Omental fat pad (tissue), 4 donors: ENCODE data around the gene ZNF816. TPM values are rescaled to one million over a fixed set of nuclear protein-coding genes. Genes with fewer than 3 reads are reported as not detected.
"Not testable (repeated sequence)": the region's sequence is repeated elsewhere in the genome, so short reads cannot be mapped to it uniquely, and the experiment has no call there.

Experiments
- ATAC-seq: fragments of 150-250 bp; one replicate; pipeline ENCODE4 v1.9.1; 2016; ENCODE audit warnings: mild to moderate bottlenecking, moderate library complexity; ENCODE audit not compliant: low FRiP score
- DNase-seq: peaks from one replicate; pipeline ENCODE4 v3.0.0-alpha.2; 2019; ENCODE audit warnings: low spot score
- CTCF ChIP-seq, 3 donors: fragments of 450-650 bp; IDR thresholded peaks; one replicate each; pipeline ENCODE4 v1.5.1; 2016 to 2017; ENCODE audit warnings: antibody characterized with exemption in 3 of 3, mild to moderate bottlenecking in 3 of 3, moderate library complexity in 2 of 3
- total RNA-seq, 4 donors: library from RNA; depleted of rRNA; stranded (reverse); fragments of >200 nt; gene quantifications; one replicate each; pipeline ENCODE4 v1.1.0, GENCODE V29; 2016

ZNF816 gene
- total RNA-seq, 4 donors from 2014 or later = 3.1 to 7.6 (median 3.9) TPM

DNA sequence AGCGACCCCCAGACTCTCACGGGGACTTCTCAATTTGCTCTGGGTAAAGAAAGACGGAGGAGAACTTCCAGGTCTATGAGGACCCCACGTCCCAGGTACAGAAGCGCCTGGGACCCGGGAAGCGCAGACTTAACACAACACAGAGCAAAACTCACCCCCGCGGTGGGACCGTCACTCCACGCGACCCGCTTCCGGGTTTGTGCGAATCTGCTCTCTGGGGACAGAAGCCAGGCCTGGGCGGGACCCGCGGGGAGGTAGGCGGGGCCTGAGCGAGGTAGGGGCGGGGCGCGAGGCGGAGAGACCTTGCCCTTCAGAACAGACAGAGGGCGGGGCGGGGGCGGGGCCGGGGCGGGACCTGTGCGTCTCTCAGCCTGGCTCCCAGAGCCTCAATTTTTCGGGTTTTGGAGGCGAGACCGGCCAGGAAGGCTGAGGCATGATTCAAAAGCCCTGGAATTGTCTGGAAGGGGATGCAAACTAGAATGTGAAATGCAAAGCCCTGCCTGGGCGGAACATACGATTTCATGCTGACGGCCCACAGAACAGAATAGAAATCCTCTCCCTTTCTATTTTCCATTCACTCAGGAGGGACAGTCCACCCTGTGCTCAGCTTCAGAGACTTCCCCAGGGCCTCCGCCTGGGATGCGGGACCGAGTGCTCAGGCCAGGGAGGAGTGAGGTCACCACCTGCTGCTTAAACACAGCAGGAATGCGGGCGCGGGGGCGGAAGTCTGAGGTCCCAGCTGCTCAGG, 20.1 kb downstream of the ZNF816 start:
- DNase-seq (peak; percentile 79), ATAC-seq (peak; percentile 98)
- no peak for TF ChIP-seq CTCF (IDR thresholded peaks at IDR 0.05)

- TF ChIP-seq CTCF (IDR thresholded peaks at IDR 0.05) = no peak
- no peak for DNase-seq
- ATAC-seq = peak; percentile 38
Observed at GRCh38 chr19:52941941-52942385, 20.7 kb downstream of the ZNF816 start.

DNA sequence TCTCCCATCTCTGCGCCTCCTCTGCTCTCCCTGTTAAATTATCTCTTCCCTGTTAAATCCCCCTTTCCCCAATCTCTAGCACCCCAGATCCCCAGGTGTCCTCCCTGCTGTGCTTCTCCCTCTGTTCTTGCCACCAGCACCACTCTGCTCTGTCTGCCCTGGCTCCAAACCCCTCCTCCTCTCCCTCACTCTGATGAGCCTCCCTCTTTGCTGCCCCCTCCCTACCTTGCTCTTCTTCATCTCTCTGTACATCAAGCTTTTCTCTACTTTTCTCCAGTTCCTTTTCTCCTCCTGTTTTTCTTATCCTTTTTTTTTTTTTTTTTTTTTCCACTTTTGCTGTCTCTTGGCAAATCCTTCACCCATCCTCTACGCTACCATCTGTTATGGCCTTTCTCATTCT, 21.2 kb downstream of the ZNF816 start:
- not testable (repeated sequence) for ATAC-seq, DNase-seq

- not testable (repeated sequence) for DNase-seq, ATAC-seq
Observed at GRCh38 chr19:52940905-52941304, 21.8 kb downstream of the ZNF816 start.

DNA sequence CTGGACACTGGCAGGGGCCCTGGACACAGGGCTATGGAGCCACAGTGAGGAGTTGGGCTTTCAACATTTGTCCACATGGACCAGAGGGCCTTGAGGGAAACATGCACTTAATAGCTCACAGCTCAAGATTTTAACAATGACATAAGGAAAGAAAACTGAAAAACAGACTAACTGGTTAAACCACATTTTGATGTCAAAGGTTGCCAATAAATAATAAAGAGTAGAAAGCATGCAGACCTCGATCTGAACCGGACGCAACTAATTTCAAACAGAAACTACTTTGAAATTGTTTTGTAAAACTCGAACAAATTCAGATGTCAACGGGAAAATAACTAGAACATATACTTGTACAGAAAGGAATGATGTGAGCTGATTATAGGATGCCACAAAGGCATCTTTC, 23.9 kb downstream of the ZNF816 start:
- DNase-seq = no peak
- TF ChIP-seq CTCF (IDR thresholded peaks at IDR 0.05) = no peak
- no peak for ATAC-seq

- DNase-seq (no peak), ATAC-seq (no peak)
- no peak for TF ChIP-seq CTCF (IDR thresholded peaks at IDR 0.05)
Observed at GRCh38 chr19:52936954-52937325, 25.7 kb downstream of the ZNF816 start.

DNA sequence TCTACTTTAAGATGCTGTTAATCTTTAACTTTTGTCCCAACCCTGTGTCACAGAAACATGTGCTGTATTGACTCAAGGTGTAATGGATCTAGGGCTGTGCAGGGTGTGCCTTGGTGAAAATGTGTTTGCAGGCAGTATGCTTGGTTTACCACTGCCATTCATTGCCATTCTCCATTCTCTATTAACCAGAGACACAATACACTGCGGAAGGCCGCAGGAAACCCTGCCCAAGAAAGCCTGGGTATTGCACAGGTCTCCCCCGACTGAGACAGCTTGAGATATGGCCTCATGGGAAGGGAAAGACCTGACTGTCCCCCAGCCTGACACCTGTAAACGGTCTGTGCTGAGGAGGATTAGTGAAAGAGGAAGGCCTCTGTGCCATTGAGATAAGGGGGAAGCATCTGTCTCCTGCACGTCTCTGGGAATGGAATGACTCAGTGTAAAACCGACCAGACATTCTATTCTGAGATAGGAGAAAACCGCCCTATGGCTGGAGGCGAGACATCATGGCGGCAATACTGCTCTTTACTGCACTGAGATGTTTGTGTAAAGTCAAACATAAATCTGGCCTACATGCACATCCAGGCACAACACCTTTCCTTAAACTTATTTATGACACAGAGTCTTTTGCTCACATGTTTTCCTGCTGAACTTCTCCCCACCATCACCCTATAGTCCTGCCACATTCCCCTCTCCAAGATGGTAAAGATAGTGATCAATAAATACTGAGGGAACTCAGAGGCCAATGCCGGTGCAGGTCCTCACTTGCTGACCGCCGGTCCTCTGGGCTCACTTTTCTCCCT, 26.3 kb downstream of the ZNF816 start:
- ATAC-seq = no peak
- TF ChIP-seq CTCF (IDR thresholded peaks at IDR 0.05) = no peak
- DNase-seq = no peak

GRCh38 chr19:52935434-52935833, 27.2 kb downstream of the ZNF816 start:
- no peak for ATAC-seq
- no peak for TF ChIP-seq CTCF (IDR thresholded peaks at IDR 0.05)

DNA sequence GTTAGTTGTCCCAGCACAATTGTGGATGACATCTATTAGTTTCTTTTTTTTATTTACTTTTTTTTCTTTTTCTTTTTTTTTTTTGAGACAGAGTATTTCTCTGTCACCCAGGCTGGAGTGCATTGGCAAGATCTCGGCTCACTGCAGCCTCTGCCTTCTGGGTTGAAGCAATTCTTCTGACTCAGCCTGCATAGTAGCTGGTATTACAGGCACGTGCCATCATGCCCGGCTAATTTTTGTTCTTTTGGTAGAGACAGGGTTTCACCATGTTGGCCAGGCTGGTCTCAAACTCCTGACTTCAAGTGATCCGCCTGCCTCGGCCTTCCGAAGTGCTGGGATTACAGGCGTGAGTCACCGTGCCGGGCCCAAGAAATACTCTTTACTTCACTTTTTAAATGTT, 38.0 kb downstream of the ZNF816 start:
- not testable (repeated sequence) for ATAC-seq, DNase-seq

More at GRCh38 chr19:52935434-52935833, 27.2 kb downstream of the ZNF816 start:
- DNase-seq = no peak
